ENCODE results near the gene GATAD2A. TPM values are rescaled to one million over a fixed set of nuclear protein-coding genes. Genes with fewer than 3 reads are reported as not detected.

The GATAD2A gene
- total and polyA plus RNA-seq, 4 donors, result 7.1 to 23.7 (median 18.2) TPM

- DNase-seq (ENCODE audit: low spot score), result no peak
- Histone ChIP-seq H3K27me3 (ENCODE audit: control insufficient read depth in 4 of 4, insufficient read depth in 4 of 4, low read length in 3 of 4) (peaks cover 0 to 5% (median 0%) of the 10 kb centered on the region in 4 donors), H3K9me3 (ENCODE audit: control insufficient read depth in 4 of 4, low read length in 3 of 4) (no peaks in the 10 kb centered on the region), H3K36me3 (ENCODE audit: control insufficient read depth in 4 of 4, insufficient read depth in 3 of 4, low read depth in 1 of 4, low read length in 3 of 4) (no peaks in the 10 kb centered on the region), H3K9ac (ENCODE audit: low read depth in 1 of 2, low read length in 2 of 2) (no peak overlapping the region), H3K27ac (ENCODE audit: low read depth in 1 of 2, low read length in 2 of 2) (no peak overlapping the region), H3K4me1 (ENCODE audit: control insufficient read depth in 4 of 4, insufficient read depth in 4 of 4, low read length in 3 of 4) (no peaks in the 10 kb centered on the region), H3K4me3 (ENCODE audit: low read depth in 1 of 3, low read length in 3 of 3) (no peak overlapping the region)
- 86% methylated on average over 10 of the region's 10 CpGs for WGBS
- TF ChIP-seq FOXA1 (IDR thresholded peaks at IDR 0.05) (no peak), JUND (IDR thresholded peaks at IDR 0.05) (no peak), FOXA2 (IDR thresholded peaks at IDR 0.05) (no peak), TAF1 (conservative IDR thresholded peaks at IDR 0.05) (no peak), NR2F2 (IDR thresholded peaks at IDR 0.05) (no peak), ATF3 (IDR thresholded peaks at IDR 0.05) (no peak), YY1 (IDR thresholded peaks at IDR 0.05) (no peak), SP1 (IDR thresholded peaks at IDR 0.05) (no peak), RAD21 (IDR thresholded peaks at IDR 0.05) (no peak), GABPA (IDR thresholded peaks at IDR 0.05 in 1 of 2, conservative IDR thresholded peaks at IDR 0.05 in 1 of 2) (no peak)
- TF ChIP-seq, protein P1, sequence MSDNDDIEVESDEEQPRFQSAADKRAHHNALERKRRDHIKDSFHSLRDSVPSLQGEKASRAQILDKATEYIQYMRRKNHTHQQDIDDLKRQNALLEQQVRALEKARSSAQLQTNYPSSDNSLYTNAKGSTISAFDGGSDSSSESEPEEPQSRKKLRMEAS (IDR thresholded peaks at IDR 0.05), result no peak
- TF ChIP-seq, protein P2, sequence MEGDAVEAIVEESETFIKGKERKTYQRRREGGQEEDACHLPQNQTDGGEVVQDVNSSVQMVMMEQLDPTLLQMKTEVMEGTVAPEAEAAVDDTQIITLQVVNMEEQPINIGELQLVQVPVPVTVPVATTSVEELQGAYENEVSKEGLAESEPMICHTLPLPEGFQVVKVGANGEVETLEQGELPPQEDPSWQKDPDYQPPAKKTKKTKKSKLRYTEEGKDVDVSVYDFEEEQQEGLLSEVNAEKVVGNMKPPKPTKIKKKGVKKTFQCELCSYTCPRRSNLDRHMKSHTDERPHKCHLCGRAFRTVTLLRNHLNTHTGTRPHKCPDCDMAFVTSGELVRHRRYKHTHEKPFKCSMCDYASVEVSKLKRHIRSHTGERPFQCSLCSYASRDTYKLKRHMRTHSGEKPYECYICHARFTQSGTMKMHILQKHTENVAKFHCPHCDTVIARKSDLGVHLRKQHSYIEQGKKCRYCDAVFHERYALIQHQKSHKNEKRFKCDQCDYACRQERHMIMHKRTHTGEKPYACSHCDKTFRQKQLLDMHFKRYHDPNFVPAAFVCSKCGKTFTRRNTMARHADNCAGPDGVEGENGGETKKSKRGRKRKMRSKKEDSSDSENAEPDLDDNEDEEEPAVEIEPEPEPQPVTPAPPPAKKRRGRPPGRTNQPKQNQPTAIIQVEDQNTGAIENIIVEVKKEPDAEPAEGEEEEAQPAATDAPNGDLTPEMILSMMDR (IDR thresholded peaks at IDR 0.05; ENCODE audit: low read depth, low read length, missing input control), result no peak
Observed at GRCh38 chr19:19553670-19554069, 148.2 kb downstream of the GATAD2A start.

GRCh38 chr19:19554074-19555023 lies 148.9 kb downstream of the GATAD2A start:
- peak; percentile 59 for DNase-seq (ENCODE audit: low spot score)
- Histone ChIP-seq H3K4me1 (ENCODE audit: control insufficient read depth in 4 of 4, insufficient read depth in 4 of 4, low read length in 3 of 4) (no peaks in the 10 kb centered on the region), H3K9me3 (ENCODE audit: control insufficient read depth in 4 of 4, low read length in 3 of 4) (no peaks in the 10 kb centered on the region), H3K27me3 (ENCODE audit: control insufficient read depth in 4 of 4, insufficient read depth in 4 of 4, low read length in 3 of 4) (no peaks in the 10 kb centered on the region), H3K9ac (ENCODE audit: low read depth in 1 of 2, low read length in 2 of 2) (no peak overlapping the region), H3K4me3 (ENCODE audit: low read depth in 1 of 3, low read length in 3 of 3) (no peak overlapping the region), H3K36me3 (ENCODE audit: control insufficient read depth in 4 of 4, insufficient read depth in 3 of 4, low read depth in 1 of 4, low read length in 3 of 4) (no peaks in the 10 kb centered on the region), H3K27ac (ENCODE audit: low read depth in 1 of 2, low read length in 2 of 2) (no peak overlapping the region)
- 69% methylated on average over 34 of the region's 34 CpGs for WGBS
- TF ChIP-seq RAD21 (IDR thresholded peaks at IDR 0.05), result peak in 1 of 2 donors; percentile 56
- TF ChIP-seq, protein P1 (IDR thresholded peaks at IDR 0.05), result no peak
- TF ChIP-seq, protein P3, sequence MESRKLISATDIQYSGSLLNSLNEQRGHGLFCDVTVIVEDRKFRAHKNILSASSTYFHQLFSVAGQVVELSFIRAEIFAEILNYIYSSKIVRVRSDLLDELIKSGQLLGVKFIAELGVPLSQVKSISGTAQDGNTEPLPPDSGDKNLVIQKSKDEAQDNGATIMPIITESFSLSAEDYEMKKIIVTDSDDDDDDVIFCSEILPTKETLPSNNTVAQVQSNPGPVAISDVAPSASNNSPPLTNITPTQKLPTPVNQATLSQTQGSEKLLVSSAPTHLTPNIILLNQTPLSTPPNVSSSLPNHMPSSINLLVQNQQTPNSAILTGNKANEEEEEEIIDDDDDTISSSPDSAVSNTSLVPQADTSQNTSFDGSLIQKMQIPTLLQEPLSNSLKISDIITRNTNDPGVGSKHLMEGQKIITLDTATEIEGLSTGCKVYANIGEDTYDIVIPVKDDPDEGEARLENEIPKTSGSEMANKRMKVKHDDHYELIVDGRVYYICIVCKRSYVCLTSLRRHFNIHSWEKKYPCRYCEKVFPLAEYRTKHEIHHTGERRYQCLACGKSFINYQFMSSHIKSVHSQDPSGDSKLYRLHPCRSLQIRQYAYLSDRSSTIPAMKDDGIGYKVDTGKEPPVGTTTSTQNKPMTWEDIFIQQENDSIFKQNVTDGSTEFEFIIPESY (IDR thresholded peaks at IDR 0.05), result no peak
- TF ChIP-seq, protein P2 (IDR thresholded peaks at IDR 0.05; ENCODE audit: low read depth, low read length, missing input control), result peak; percentile 54
